ENCODE measurements around the gene ADAM20.

DNA sequence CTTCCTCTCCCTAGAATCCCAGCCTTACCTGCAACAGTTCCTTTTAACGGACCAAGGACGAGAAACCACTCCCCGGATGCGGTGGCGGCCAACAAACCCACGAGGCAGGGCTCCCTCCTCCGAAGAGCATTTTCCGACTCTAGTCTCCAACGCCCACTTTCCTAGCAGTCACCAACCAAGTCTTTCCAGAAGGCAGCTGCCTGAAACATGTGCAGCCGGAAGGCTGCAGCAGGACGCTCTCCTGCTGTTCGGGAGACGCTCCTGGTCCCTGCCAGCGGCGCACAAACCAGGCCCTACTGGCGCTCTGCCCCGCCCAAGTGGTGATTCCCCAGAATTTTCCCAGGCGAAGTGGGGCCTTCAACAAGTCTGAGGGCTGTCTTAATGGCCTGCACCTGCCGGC, 21.1 kb upstream of the ADAM20 start:
- TF ChIP-seq EZH2 (IDR thresholded peaks at IDR 0.05; ENCODE audit: low read length, missing control alignments) = no peak
- TF ChIP-seq, protein P1, sequence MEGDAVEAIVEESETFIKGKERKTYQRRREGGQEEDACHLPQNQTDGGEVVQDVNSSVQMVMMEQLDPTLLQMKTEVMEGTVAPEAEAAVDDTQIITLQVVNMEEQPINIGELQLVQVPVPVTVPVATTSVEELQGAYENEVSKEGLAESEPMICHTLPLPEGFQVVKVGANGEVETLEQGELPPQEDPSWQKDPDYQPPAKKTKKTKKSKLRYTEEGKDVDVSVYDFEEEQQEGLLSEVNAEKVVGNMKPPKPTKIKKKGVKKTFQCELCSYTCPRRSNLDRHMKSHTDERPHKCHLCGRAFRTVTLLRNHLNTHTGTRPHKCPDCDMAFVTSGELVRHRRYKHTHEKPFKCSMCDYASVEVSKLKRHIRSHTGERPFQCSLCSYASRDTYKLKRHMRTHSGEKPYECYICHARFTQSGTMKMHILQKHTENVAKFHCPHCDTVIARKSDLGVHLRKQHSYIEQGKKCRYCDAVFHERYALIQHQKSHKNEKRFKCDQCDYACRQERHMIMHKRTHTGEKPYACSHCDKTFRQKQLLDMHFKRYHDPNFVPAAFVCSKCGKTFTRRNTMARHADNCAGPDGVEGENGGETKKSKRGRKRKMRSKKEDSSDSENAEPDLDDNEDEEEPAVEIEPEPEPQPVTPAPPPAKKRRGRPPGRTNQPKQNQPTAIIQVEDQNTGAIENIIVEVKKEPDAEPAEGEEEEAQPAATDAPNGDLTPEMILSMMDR (conservative IDR thresholded peaks at IDR 0.05 in 1 of 2, IDR thresholded peaks at IDR 0.05 in 1 of 2; ENCODE audit: low read depth in 1 of 2, low read length in 2 of 2) = no peak

All from fibroblast of lung (primary cell).